GM12874 (cell line): ENCODE measurements around the gene SLC27A6.

Experiments used
- CTCF ChIP-seq: IDR thresholded peaks from 2 replicates; pipeline ENCODE4 v1.5.1; 2011; ENCODE audit warnings: low read depth, mild to moderate bottlenecking, control low read depth, low read length, moderate library complexity; ENCODE audit not compliant: insufficient read depth

SLC27A6 gene

GRCh38 chr5:129051283-129051682 is 86.0 kb downstream of the SLC27A6 start:
- TF ChIP-seq CTCF: no peak

GRCh38 chr5:129053438-129053837 is 88.2 kb downstream of the SLC27A6 start:
- no peak for TF ChIP-seq CTCF

- TF ChIP-seq CTCF: no peak
Observed at GRCh38 chr5:129057329-129057728, 92.0 kb downstream of the SLC27A6 start.

GRCh38 chr5:129061849-129062248 is 96.6 kb downstream of the SLC27A6 start:
- TF ChIP-seq CTCF: no peak

- no peak for TF ChIP-seq CTCF
Observed at GRCh38 chr5:129063483-129064113, 98.3 kb downstream of the SLC27A6 start.

- no peak for TF ChIP-seq CTCF
Observed at GRCh38 chr5:129065721-129066120, 100.4 kb downstream of the SLC27A6 start.

GRCh38 chr5:129067745-129068144 is 102.5 kb downstream of the SLC27A6 start:
- no peak for TF ChIP-seq CTCF
